SU-DHL-6 (cell line): ENCODE measurements around the gene RTP1.

Experiments
- H2AFZ ChIP-seq: fragments of 200-600 bp; sonication (generic); 2 replicates; pipeline ENCODE4 v1.6.1; 2014; ENCODE audit warnings: low read depth, mild to moderate bottlenecking, moderate library complexity, mixed read lengths, antibody characterized with exemption, low read length; ENCODE audit not compliant: severe bottlenecking
- H3F3A ChIP-seq: fragments of 200-600 bp; shearing (Covaris generic); 2 replicates; pipeline ENCODE4 v1.6.0; 2016; ENCODE audit warnings: antibody characterized with exemption, mild to moderate bottlenecking; ENCODE audit not compliant: insufficient read depth
- H3K27ac ChIP-seq: fragments of 200-600 bp; sonication (generic); 2 replicates; pipeline ENCODE4 v1.5.1; 2016; ENCODE audit warnings: low read depth, mild to moderate bottlenecking, low read length, moderate library complexity, mixed read lengths
- H3K27me3 ChIP-seq: fragments of 200-600 bp; sonication (generic), shearing (Covaris generic); 2 replicates; pipeline ENCODE4 v1.6.0; 2014; ENCODE audit warnings: mild to moderate bottlenecking, low read length
- H3K36me3 ChIP-seq: fragments of 200-600 bp; sonication (generic); 2 replicates; pipeline ENCODE4 v1.6.1; 2014; ENCODE audit warnings: mild to moderate bottlenecking, low read length, mixed read lengths
- H3K4me2 ChIP-seq: fragments of 300-600, 200-600 bp; shearing (Covaris generic), sonication (generic); 2 replicates; pipeline ENCODE4 v1.6.0; 2014; ENCODE audit warnings: low read length, low read depth, mild to moderate bottlenecking; ENCODE audit not compliant: poor library complexity, severe bottlenecking
- H3K4me3 ChIP-seq: fragments of 200-600 bp; sonication (generic); 2 replicates; pipeline ENCODE4 v1.5.1; 2014; ENCODE audit warnings: antibody characterized with exemption, low read length, mild to moderate bottlenecking, mixed read lengths; ENCODE audit not compliant: insufficient read depth, poor library complexity, severe bottlenecking
- H3K79me2 ChIP-seq: fragments of 200-600 bp; sonication (generic); 2 replicates; pipeline ENCODE4 v1.6.1; 2014; ENCODE audit warnings: mild to moderate bottlenecking, low read length, moderate library complexity; ENCODE audit not compliant: insufficient read depth
- H3K9ac ChIP-seq: fragments of 200-600 bp; sonication (generic); 2 replicates; pipeline ENCODE4 v1.7.0; 2014; ENCODE audit warnings: mild to moderate bottlenecking, low read length
- H3K9me2 ChIP-seq: fragments of 200-600 bp; sonication (generic); replicated peaks from 2 replicates; pipeline ENCODE4 v1.6.1; 2014; ENCODE audit warnings: low read length; ENCODE audit not compliant: insufficient read depth
- H3K9me3 ChIP-seq: fragments of 200-600 bp; sonication (generic); 2 replicates; pipeline ENCODE4 v1.6.1; 2014; ENCODE audit warnings: low read length, mixed read lengths; ENCODE audit not compliant: insufficient read depth
- H4K20me1 ChIP-seq: fragments of 200-600 bp; sonication (generic); 2 replicates; pipeline ENCODE4 v1.6.1; 2014; ENCODE audit warnings: low read depth, mild to moderate bottlenecking, antibody characterized with exemption, low read length, moderate library complexity, mixed read lengths
- CTCF ChIP-seq: fragments of 200-600 bp; sonication (generic); IDR thresholded peaks from one replicate; pipeline ENCODE4 v1.5.1; 2017; ENCODE audit warnings: antibody characterized with exemption, mild to moderate bottlenecking, low read length, moderate library complexity; ENCODE audit not compliant: insufficient read depth, poor library complexity, severe bottlenecking
- EZH2phosphoT487 ChIP-seq: fragments of 200-600 bp; sonication (generic), shearing (Covaris generic); conservative IDR thresholded peaks from 2 replicates; pipeline ENCODE4 v1.6.1; 2018; ENCODE audit warnings: mild to moderate bottlenecking, antibody characterized with exemption, low read length, moderate library complexity, mixed read lengths

The RTP1 gene

GRCh38 chr3:187207062-187207461 is 9.8 kb downstream of the RTP1 start:
- H3K9me3 ChIP-seq = no peaks in the 10 kb centered on the region
- TF ChIP-seq EZH2phosphoT487 (no peak), CTCF (no peak)
- H3K27me3 ChIP-seq = no peaks in the 10 kb centered on the region
- no peaks in the 10 kb centered on the region for H3K9me2 ChIP-seq
- H3K4me2 ChIP-seq = no peak overlapping the region
- H3F3A ChIP-seq = no peaks in the 10 kb centered on the region
- no peak overlapping the region for H3K9ac ChIP-seq
- no peak overlapping the region for H3K4me3 ChIP-seq
- no peaks in the 10 kb centered on the region for H3K79me2 ChIP-seq
- H2AFZ ChIP-seq = no peak overlapping the region
- no peaks in the 10 kb centered on the region for H3K36me3 ChIP-seq
- H4K20me1 ChIP-seq = no peaks in the 10 kb centered on the region
- H3K27ac ChIP-seq = no peak overlapping the region

- Histone ChIP-seq H3K79me2 (no peaks in the 10 kb centered on the region), H3K27me3 (no peaks in the 10 kb centered on the region), H2AFZ (no peak overlapping the region), H3K4me2 (no peak overlapping the region), H3K9me3 (no peaks in the 10 kb centered on the region), H3K4me3 (no peak overlapping the region), H3K27ac (no peak overlapping the region), H3F3A (no peaks in the 10 kb centered on the region), H4K20me1 (no peaks in the 10 kb centered on the region), H3K9me2 (no peaks in the 10 kb centered on the region), H3K9ac (no peak overlapping the region), H3K36me3 (no peaks in the 10 kb centered on the region)
- no peak for TF ChIP-seq CTCF
Observed at GRCh38 chr3:187207624-187208023, 10.3 kb downstream of the RTP1 start.

GRCh38 chr3:187208159-187208558 is 10.9 kb downstream of the RTP1 start:
- H2AFZ ChIP-seq = no peak overlapping the region
- H3K4me2 ChIP-seq = no peak overlapping the region
- no peak overlapping the region for H3K27ac ChIP-seq
- no peaks in the 10 kb centered on the region for H4K20me1 ChIP-seq
- TF ChIP-seq CTCF = no peak
- TF ChIP-seq EZH2phosphoT487 = no peak
- H3K36me3 ChIP-seq = no peaks in the 10 kb centered on the region
- H3K9me2 ChIP-seq = no peaks in the 10 kb centered on the region
- H3K9ac ChIP-seq = no peak overlapping the region
- no peak overlapping the region for H3K4me3 ChIP-seq
- no peaks in the 10 kb centered on the region for H3F3A ChIP-seq
- H3K27me3 ChIP-seq = no peaks in the 10 kb centered on the region
- no peaks in the 10 kb centered on the region for H3K9me3 ChIP-seq
- no peaks in the 10 kb centered on the region for H3K79me2 ChIP-seq

GRCh38 chr3:187209491-187209890 is 12.2 kb downstream of the RTP1 start:
- Histone ChIP-seq H3F3A (no peaks in the 10 kb centered on the region), H3K79me2 (no peaks in the 10 kb centered on the region), H2AFZ (no peak overlapping the region), H3K9ac (no peak overlapping the region), H3K4me3 (no peak overlapping the region), H3K9me2 (no peaks in the 10 kb centered on the region), H3K27me3 (no peaks in the 10 kb centered on the region), H3K9me3 (no peaks in the 10 kb centered on the region), H3K27ac (no peak overlapping the region), H4K20me1 (no peaks in the 10 kb centered on the region), H3K4me2 (no peak overlapping the region), H3K36me3 (no peaks in the 10 kb centered on the region)
- no peak for TF ChIP-seq EZH2phosphoT487
- no peak for TF ChIP-seq CTCF
